GM21786 (cell line): Measurements from ENCODE around the gene KRT84.
"Not testable (repeated sequence)": the region's sequence is repeated elsewhere in the genome, so short reads cannot be mapped to it uniquely, and the experiment has no call there.

Experiments
- ATAC-seq: cut with Tn5 transposase; IDR thresholded peaks from one replicate; pipeline ENCODE4 v1.9.1; 2021; ENCODE audit not compliant: unreplicated experiment

Gene KRT84

DNA sequence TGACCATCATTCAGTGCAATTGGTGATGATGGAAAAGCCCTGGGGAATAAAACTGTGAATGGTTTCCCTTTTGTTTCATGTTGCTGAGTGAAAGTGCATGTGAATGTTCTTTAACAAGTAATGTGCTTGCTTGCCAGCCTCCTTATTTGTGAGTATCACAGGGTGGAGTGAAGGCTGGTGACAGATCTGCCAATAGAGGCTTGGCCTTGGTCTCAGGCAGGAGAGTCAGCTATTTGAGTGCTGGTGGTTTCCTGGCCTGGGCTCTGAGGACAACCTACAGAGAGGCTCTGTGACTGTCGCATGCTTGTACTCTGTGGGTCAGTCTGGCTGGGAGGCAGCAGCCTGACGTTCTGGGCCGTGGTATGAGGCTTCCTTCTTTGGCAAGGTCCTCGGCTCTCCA, 38.9 kb downstream of the KRT84 start:
- no peak for ATAC-seq

- not testable (repeated sequence) for ATAC-seq
Measured at GRCh38 chr12:52345041-52345440, 40.4 kb downstream of the KRT84 start.

DNA sequence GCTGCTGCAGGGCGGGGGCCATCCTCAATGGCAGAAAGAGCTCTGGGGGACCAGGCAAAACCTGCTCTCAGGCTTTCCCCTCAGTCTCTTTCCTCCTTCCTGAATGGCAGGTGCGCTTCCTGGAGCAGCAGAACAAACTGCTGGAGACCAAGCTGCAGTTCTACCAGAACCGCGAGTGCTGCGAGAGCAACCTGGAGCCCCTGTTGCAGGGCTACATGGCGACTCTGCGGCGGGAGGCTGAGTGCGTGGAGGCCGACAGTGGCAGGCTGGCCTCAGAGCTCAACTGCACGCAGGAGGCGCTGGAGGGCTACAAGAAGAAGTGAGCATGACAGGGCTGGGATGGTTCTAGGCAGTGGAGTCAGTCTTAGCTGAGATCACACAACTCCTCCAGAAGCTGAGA, 41.3 kb downstream of the KRT84 start:
- no peak for ATAC-seq

GRCh38 chr12:52343550-52343949, 41.9 kb downstream of the KRT84 start:
- ATAC-seq, result no peak

GRCh38 chr12:52342781-52343490, 42.5 kb downstream of the KRT84 start:
- no peak for ATAC-seq

GRCh38 chr12:52341066-52341580, 44.3 kb downstream of the KRT84 start:
- no peak for ATAC-seq

DNA sequence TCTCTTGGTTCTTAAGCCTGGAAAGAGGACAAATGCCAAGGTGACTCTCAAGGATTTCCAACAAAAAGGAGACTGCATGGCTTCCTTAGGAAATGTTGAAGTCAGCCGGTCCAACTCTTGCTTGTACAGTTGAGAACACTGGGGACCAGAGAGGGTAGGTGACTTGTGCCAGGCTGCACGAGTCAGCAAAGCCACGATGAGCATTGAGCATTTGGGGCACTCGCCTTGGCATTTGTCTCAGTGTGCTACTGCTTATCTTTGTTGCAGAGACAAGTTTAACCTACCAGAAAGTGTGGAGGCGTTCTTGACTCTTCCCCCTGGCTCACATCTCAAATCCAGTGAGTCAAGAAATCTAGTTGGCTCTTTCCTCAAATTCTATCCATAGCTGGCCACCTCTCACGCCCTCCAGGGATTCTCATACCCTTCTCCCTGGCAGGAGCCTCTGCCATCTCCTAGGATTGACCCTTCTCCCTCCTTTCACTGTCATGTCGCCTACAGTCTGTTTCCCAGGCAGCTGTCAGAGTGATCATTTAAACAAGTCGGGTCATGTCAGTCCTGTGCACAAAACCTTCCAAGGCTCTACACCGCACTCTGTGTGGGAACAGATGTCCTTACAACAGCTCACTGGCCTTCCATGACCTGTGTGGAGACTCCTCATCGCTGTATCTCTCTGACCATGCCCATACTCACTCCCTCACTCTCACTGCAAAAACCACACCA, 47.1 kb downstream of the KRT84 start:
- no peak for ATAC-seq

GRCh38 chr12:52337054-52337453, 48.4 kb downstream of the KRT84 start:
- no peak for ATAC-seq

GRCh38 chr12:52336641-52337040, 48.8 kb downstream of the KRT84 start:
- ATAC-seq, result no peak

DNA sequence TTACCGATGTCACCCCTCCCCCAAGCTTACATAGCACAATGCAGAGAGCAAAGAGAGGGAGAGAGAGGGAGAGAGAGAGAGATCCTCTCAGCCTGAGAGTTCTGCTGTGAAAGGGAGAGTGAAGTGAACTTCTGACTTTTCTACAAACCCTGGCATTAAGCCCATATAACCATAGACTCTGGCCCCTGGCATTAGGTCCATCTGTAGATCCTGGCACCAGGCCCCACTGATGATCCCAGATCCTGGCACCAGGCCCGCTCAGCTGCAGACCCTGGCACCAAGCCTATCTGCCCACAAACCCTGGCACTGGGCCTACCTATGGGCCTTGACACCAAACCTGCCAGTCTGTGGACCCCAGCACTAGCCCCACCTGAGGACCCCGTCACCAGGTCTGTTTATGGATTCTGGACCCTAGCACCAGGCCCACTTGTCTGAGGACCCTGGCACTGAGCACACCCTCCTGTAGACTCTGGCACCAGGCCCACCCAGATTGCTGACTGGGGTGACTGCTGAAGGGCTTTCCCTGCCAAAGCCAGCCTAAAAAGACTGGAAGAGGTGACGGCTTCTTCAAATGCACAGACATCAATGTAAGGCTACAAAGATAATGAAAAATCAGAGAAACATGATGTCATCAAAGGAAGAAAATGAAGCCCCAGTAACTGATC, 49.7 kb downstream of the KRT84 start:
- ATAC-seq, result no peak

DNA sequence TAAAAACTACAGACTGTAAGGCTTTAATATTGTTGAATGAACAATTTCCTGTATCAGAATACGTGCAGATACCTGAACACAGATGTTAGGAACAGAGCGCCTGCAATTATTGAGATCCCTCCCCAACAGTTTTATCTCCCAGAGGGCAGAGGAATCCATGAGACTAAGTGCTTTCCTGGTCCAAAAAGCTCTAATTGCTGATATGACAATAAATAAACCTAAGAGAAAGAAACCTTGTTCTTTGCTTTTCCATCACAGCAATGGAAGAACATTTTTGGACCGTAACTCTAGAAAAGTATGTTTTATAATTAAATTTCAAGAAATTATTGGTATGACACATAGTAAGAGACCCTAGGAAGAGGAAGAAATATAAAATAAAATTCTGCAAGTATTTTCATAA, 51.3 kb downstream of the KRT84 start:
- ATAC-seq, result no peak

DNA sequence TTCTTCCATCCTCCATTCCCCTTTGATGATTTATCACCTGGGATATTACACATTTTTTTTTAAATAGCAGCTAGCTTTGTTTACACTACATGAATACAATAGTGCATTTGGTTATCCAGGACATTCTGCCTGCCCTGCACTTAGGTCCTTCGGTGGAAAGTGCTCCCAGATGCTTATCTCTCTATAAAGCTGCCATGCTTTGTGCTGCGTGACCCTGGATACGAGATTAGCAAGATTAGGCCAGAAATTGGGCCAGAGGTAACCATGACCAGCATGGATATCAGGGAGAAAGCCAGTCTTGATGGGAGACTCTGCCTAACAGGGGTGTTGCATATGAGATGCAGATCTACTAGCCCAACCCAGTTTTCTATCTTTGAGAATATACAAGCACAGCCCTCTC, 52.1 kb downstream of the KRT84 start:
- ATAC-seq, result no peak

DNA sequence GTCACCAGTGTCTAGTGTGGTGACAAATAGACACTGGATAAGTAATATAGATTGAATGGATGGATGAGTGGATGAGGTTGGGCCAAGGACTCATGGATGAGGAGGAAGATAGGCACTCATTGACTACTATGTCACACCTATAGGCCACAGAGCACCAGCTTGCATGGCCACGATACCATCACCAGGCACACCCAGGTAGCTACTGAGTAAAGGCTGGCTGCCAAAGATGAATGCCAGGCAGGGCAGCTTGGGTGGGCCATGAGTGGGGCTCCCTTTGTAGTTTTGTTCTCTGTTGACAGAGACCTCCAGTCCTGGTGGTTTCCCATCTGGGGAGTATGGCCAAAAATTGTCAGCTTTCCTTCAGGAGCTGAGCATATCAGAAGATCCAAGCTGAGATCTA, 53.1 kb downstream of the KRT84 start:
- no peak for ATAC-seq

GRCh38 chr12:52331833-52332232, 53.6 kb downstream of the KRT84 start:
- ATAC-seq, result no peak

DNA sequence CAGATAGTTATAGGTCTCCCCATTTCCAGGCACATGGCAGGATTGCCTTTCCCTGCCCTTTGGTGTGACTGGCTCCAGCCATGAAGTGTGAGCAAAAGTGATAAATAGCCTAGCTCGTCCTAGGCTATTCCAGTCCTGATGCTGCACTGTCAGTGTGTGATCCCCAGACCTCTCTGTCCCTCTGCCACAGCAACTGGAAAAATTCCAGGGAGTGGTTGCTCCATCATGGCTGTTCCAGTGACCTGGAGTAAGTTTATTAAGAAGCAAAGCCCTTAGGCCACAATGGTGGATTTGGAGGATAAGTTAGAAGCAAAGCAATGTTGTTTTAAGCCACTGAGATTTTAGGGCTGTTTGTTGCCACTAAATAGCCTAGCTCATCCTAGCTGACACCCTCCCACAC, 54.4 kb downstream of the KRT84 start:
- ATAC-seq, result no peak

- ATAC-seq, result no peak
Measured at GRCh38 chr12:52327830-52328500, 57.5 kb downstream of the KRT84 start.
